ENCODE results near the gene ANTKMT.
A peak's percentile ranks its signal among the peaks of the same experiment; 100 is the strongest.

The ANTKMT gene, protein sequence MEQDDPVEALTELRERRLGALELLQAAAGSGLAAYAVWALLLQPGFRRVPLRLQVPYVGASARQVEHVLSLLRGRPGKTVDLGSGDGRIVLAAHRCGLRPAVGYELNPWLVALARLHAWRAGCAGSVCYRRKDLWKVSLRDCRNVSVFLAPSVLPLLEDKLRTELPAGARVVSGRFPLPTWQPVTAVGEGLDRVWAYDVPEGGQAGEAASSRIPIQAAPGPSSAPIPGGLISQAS

GRCh38 chr16:720990-721764 lies at the start of gene ANTKMT:
ANTKMT (plus strand) TSS chr16:721146; CDS start chr16:721275, 129 bp downstream.
- Mint-ChIP-seq H3K36me3 (ENCODE audit: low read depth) (no peaks in the 10 kb centered on the region), H3K4me3 (peak within 1 kb of the TSS; percentile 86), H3K4me1 (peaks cover 24% of the 10 kb centered on the region), H3K27me3 (ENCODE audit: low read depth, poor library complexity) (peaks cover 4% of the 10 kb centered on the region), H3K9me3 (no peaks in the 10 kb centered on the region), H3K27ac (peak within 1 kb of the TSS; percentile 96)
- DNase-seq, result peak; percentile 93
- TF ChIP-seq, protein P1, sequence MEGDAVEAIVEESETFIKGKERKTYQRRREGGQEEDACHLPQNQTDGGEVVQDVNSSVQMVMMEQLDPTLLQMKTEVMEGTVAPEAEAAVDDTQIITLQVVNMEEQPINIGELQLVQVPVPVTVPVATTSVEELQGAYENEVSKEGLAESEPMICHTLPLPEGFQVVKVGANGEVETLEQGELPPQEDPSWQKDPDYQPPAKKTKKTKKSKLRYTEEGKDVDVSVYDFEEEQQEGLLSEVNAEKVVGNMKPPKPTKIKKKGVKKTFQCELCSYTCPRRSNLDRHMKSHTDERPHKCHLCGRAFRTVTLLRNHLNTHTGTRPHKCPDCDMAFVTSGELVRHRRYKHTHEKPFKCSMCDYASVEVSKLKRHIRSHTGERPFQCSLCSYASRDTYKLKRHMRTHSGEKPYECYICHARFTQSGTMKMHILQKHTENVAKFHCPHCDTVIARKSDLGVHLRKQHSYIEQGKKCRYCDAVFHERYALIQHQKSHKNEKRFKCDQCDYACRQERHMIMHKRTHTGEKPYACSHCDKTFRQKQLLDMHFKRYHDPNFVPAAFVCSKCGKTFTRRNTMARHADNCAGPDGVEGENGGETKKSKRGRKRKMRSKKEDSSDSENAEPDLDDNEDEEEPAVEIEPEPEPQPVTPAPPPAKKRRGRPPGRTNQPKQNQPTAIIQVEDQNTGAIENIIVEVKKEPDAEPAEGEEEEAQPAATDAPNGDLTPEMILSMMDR (IDR thresholded peaks at IDR 0.05), result no peak

DNA sequence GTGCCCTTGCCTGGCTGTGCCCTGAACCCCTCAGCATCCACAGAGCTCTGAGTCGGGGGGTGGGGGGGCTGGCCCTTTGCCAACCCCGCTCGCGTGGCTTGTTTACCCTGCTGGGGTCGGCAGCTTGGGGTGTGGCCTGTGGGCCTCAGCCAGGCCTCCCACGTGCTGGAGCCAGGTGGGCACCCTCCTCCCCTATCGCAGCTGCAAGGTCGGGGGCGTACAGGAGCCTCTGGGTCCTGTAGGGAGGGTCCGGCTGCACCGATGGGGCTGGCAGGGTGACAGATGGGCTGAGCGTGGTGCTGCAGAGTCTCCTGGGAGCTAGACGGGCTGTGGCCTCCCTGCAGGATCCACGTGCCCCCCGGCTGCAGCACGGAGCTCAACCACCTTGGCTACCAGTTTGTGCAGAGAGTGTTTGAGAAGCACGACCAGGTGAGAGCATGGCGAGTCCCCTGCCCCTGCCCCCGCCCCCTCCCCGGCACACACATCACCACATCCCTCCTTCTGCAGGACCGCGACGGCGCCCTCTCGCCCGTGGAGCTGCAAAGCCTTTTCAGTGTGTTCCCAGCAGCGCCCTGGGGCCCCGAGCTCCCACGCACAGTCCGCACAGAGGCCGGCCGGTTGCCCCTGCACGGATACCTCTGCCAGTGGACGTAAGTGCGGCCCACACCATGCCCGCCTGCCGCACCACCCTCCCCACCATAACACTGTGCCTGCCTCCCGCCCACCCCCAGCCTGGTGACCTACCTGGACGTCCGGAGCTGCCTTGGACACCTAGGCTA lies 49.4 kb upstream of the ANTKMT start:
- Mint-ChIP-seq H3K27me3 (ENCODE audit: low read depth, poor library complexity) (peaks cover 10% of the 10 kb centered on the region), H3K4me3 (no peak overlapping the region), H3K27ac (no peak overlapping the region), H3K36me3 (ENCODE audit: low read depth) (no peaks in the 10 kb centered on the region), H3K4me1 (peaks cover 12% of the 10 kb centered on the region), H3K9me3 (no peaks in the 10 kb centered on the region)
- TF ChIP-seq, protein P1 (IDR thresholded peaks at IDR 0.05), result no peak
- DNase-seq, result no peak

- no peak overlapping the region for H3K27ac Mint-ChIP-seq
- no peak for DNase-seq
- H3K27me3 Mint-ChIP-seq (ENCODE audit: low read depth, poor library complexity), result peaks cover 15% of the 10 kb centered on the region
- H3K9me3 Mint-ChIP-seq, result no peaks in the 10 kb centered on the region
- H3K4me3 Mint-ChIP-seq, result no peak overlapping the region
- H3K36me3 Mint-ChIP-seq (ENCODE audit: low read depth), result no peaks in the 10 kb centered on the region
- TF ChIP-seq, protein P1 (IDR thresholded peaks at IDR 0.05), result no peak
- peaks cover 12% of the 10 kb centered on the region for H3K4me1 Mint-ChIP-seq
Measured at GRCh38 chr16:672371-672770, 48.6 kb upstream of the ANTKMT start.

GRCh38 chr16:672851-673250 lies 48.1 kb upstream of the ANTKMT start:
- TF ChIP-seq, protein P1 (IDR thresholded peaks at IDR 0.05), result no peak
- Mint-ChIP-seq H3K4me1 (peaks cover 8% of the 10 kb centered on the region), H3K27me3 (ENCODE audit: low read depth, poor library complexity) (peaks cover 15% of the 10 kb centered on the region), H3K9me3 (no peaks in the 10 kb centered on the region), H3K27ac (no peak overlapping the region), H3K4me3 (no peak overlapping the region), H3K36me3 (ENCODE audit: low read depth) (no peaks in the 10 kb centered on the region)
- no peak for DNase-seq

DNA sequence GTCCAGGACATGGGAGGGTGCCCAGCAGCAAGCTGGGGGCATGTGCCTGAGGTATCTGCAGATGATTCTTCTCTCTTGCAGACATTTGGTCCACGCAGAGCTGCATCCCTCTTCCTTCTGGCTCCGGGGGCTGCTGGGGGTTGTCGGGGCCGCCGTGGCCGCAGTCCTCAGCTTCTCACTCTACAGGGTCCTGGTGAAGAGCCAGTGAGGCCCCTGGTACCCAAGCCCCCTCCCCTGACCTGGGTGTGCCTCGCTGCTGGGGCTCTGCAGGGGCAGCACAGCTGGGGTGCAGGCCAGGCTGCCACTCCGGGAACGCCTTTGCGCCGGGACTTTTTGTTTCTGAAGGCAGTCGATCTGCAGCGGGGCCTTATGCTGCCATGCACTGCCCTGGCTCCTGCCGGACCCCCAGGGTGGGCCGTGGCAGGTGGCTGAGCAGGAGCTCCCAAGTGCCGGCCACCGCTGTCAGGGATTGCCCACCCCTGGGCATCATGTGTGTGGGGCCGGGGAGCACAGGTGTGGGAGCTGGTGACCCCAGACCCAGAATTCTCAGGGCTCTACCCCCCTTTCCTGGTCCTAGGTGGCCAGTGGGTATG lies 47.5 kb upstream of the ANTKMT start:
- no peak for DNase-seq
- Mint-ChIP-seq H3K27me3 (ENCODE audit: low read depth, poor library complexity) (peaks cover 15% of the 10 kb centered on the region), H3K36me3 (ENCODE audit: low read depth) (no peaks in the 10 kb centered on the region), H3K4me1 (peaks cover 7% of the 10 kb centered on the region), H3K4me3 (no peak overlapping the region), H3K9me3 (no peaks in the 10 kb centered on the region), H3K27ac (no peak overlapping the region)
- TF ChIP-seq, protein P1 (IDR thresholded peaks at IDR 0.05), result no peak
